SIG-M5 treated with dmso at 0.1 percent for 504 hours (cell line): ENCODE results near the gene XYLT1.
A peak's percentile ranks its signal among the peaks of the same experiment; 100 is the strongest.

Experiments used
- DNase-seq: peaks from one replicate; lab custom pipeline; 2025; ENCODE audit not compliant: unreplicated experiment; lab: John Stamatoyannopoulos, UW

XYLT1 gene

DNA sequence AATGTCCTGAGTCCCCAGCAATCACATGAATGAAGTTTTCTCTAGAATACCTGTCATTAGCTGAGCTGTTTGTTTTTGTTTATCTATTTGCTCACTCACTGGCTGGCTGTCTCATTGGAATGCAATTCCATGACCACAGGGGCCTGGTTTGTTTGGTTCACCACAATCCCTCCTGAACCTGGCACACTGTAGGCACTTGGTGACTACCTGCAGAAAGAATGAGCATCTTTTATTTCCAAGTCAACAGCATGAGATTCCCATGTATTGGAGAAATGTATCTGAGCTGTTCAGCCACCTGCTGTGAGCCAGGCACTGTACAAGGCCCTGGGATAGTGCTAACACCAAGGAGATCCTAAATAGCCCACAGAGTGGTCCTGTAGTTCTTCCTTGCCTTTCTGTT is 345.1 kb downstream of the XYLT1 start:
- DNase-seq = no peak

DNA sequence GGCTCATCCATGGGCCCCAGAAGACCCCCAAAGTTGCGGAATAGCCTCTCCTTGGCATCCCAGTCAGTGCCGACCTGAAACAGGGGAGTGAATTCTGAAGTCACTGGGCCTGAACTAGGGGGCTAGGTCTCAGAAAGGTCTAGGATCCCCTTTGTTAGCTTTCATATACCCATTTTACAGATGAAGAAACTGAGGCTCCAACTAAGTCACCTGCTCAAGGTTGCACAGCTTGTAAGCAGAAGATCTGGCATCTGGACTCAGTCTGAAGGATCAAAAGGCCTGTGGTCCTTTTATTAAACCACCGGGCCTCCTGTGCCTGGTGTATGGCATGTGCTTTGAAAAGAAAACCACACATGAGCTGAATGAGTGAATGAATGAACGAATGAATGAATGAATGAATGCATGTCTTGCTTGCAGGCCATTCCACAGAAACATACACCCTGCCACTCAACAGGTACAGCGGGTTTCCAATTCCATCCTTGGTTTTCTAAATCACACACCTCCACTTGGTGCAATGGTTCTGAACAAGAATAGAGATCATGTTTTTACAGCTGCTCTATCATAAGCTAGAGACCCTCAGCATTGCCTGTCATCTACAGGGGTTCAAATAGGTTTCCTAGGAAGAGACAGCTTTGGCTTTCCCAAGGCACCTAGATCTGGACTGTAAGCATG is 352.7 kb downstream of the XYLT1 start:
- no peak for DNase-seq

DNA sequence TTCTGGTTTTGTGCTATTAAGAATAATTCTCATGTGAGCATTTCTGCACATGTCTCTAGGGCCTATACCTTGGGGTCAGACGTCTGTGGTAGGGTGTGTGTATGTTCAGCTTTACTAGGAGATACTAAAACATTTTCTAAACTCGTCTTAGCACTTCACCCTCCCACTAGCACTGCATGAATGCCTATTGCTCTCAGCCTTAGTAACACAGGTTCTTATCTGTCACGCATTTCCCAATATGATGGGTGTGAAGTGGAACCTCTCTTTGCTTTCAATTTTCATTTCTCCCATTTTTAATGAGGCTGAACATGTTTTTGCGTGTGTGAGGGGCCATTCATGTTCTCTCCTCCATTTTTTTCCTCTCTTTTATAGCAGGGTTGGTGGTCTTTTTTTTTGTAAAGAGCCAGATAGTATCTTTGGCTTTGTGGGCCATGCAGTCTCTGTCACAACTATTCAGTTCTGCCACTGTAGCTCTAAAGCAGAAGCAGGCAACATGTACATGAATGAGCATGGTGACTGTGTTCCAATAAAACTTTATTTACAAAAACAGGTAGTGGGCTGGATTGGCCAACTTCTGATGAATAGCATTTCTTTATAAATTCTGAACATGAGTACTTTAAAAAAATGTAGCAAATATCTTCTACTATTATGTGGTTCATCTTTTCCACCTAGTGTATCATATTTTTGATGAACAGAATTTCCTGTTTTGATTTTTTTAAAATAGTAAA is 354.0 kb downstream of the XYLT1 start:
- no peak for DNase-seq

DNA sequence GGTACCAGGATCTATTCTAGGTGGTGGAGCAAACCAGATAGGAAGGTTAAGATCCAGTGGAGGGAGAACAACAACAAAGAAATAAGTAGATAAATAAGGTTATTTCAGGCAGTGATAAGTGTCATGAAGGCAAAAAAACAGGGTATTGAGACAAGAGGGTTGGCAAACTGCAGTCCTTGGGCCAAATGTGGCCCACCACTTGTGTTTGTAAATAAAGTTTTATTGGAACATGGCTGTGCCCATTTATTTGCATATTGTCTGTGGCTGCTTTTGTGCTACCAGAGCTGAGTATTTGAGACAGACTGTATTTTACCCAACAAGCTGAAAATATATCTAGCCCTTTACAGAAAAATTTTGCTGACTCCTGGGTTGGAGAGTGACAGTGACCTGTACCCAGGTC is 361.3 kb downstream of the XYLT1 start:
- no peak for DNase-seq

DNA sequence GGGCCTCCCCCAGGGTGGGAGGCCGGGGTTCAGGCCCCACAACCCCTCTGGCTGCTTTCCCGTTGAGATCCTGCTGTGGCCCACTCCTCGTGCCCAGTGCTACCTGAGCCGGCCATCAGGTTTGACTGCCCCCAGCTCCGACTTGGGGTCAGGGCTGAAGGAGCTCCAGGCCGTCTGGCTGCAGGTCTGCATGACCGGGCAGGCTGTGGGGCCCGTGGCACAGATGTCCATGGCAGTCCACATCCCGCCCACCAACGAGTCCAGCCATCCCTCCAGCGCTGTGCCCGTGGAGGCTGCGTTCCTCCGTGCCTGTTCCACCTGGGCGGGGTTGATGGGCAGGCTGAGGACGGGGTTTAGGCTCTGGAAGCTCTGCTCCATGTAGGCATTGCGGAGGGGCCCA is 362.2 kb downstream of the XYLT1 start:
- no peak for DNase-seq

DNA sequence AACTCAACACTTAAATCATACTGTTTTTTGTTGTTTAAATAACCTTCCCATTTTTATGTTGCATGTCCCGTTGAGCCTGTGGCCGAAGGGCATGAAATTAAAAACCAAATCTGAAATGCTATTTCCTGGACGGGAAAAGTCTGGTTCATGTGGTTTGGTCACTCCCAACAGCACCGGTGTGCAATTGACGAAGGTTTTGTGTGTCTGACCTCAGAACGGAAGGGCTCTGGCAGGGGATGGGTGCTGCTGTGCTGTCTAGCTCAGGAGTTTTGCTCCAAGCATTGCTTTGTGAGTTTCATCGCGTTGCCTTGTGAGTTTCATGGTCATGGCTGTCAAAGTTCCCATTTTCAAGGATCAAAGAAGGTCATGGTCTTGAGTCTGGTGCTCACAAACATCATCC is 363.3 kb downstream of the XYLT1 start:
- no peak for DNase-seq

DNA sequence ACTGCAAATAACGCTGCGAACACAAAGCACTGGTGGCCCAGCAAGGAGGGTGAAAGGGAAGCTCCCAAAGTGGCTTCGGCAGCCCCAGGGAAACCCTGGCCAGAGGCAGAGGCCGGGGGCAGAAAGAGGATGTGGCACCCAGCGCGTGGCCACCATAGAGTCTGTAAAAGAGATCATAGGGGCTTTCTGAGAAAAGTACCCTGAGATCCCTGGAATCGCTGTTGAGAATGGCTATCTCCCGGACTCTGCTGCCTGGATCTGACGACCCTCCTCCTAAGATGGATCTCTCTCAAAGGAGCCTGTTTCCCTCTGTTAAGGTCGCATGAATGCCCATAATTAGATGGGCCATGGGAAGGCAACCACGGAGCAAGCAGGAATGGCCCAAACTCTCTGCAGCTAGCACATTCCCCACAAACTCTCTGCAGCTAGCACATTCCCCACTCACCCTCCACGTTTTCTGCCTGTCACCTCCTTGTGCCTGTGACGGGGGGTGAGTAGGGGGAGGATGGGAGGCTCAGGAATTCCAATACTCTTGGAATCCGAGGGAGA is 364.4 kb downstream of the XYLT1 start:
- DNase-seq = no peak

DNA sequence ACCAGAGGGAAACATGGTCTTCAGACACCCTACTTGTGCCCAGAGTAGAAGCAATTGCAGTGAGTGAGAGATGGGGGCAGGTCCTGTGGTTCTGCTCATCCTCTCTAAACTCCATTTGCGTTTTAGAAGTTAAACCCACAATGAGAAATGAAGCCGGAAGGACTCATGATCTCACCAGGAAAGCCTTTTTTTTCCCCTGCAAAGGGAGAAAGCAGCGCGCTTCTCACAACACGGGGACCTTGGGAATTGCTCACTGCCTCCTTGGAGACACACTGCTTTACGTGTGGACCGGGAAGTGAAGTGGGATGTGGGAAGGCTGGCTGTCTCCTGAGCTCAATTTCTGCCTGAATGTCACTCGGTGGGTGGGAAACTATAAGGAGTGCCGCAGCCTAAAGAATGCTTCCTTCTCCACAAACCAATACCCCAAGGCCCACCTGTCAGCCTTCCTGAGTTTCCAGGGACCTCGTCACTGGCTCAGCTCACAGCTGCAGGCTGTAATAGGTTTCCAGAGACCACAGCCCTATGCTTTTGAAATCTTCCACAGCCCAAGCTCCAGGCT is 365.4 kb downstream of the XYLT1 start:
- no peak for DNase-seq

DNA sequence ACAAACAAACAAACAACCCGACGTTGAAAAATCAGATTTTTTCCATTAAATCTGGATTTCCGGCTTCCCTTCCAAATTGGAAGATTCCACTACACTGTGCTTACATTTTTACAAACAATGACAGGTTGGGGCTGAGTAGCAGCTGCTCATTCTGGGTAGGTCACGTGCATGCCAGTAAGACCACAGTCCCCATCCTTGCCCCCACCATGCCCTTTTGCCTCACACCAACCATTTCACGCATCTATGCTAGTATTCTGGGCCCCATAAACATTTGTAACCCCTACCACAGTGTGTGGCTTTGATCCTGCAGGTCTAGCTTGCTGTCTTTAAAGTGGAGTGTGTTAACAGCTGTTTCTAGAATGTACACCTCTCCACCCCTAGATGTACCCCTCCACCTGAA is 366.1 kb downstream of the XYLT1 start:
- DNase-seq = no peak

DNA sequence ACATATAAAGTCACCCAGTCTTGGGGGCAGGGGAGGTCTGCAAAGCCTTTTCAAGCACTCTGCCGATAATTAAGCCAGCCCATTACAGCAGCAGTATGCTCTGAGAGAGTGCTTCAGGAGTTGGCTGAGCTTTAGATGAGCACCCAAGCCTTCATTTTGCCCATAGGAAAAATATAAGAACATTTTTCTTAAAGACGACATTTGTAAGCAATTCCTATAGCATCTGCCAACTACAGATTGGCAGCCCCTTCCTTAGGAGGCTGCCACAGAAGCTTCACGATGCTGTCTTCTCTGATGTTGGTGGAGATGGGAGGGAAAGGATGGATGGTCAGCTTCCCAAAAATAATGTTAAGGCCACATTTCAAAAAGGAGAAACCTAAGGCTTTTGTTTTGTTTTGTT is 367.5 kb downstream of the XYLT1 start:
- no peak for DNase-seq

DNA sequence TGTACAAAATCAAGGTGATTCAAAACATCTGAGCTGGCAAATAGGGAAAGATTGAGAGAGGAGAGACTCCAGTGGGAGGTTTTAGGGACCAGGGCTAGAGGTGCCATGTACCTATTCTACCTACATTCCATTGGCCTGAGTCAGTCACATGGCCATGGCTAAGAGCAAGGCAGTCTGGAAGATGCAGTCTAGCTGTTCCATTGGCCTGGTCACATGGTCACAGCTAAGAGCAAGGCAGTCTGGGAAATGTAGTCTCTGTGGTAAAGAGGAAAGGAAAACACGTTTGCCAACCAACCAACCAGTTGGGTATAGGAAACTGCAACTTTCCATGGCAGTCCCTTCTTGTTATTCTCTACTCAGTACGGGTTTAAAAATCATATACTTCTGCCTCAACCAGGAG is 369.1 kb downstream of the XYLT1 start:
- peak; percentile 10 for DNase-seq

DNA sequence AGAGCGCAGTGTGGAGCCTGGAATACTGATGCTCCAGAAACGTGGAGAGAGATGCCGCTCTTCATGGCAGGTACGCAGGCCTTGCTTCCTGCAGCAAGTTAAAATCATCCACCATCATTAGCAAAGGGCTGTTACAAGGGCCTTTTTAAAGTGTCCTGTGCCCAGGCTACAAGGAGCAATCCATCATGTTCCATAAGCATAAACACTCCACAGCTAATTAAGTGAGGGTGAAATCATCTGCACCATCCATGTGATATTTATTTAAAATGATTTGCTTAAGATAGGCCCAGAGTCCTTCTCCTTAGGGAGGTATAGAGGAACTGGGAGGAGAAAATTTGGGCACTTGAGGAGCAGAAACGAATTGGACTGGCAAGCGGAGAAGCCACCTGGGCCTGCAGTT is 372.1 kb downstream of the XYLT1 start:
- DNase-seq = no peak

DNA sequence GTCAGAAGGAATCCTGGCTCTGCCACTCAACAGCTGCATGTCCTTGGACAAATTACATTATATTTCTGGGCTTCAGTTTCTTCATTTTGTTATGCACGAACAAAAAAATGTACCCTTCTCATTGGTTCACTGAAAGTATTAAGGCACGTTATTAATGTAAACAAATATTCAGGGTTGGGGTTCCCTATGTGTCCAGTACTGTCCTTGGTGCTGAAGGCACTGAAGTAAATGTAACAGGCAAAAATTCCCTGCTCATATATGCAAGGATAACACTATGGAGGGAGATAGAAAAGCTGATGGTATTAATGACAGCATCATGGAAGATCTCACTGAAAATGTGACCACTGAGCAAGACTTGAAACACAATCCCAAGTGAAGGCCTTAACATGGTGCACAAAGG is 386.6 kb downstream of the XYLT1 start:
- no peak for DNase-seq

DNA sequence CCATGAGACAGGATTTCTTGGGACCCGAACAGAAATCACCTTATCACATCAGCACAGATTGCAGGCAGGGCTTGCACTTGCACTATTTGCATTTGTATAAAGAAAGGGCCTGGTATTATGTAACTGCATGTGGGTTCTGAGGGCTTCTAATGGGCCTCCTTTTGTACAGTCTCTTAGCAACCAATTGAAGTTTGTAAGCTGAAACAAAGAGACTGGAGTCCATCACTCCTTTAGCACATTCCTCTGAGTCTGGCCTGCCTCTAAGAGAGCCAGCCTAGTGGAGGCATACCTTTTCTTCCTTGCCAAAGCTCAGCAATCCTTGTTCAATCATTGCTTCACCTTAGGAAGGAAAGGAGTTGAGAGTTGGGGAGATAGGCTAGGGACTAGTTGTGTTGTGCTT is 387.1 kb downstream of the XYLT1 start:
- no peak for DNase-seq

DNA sequence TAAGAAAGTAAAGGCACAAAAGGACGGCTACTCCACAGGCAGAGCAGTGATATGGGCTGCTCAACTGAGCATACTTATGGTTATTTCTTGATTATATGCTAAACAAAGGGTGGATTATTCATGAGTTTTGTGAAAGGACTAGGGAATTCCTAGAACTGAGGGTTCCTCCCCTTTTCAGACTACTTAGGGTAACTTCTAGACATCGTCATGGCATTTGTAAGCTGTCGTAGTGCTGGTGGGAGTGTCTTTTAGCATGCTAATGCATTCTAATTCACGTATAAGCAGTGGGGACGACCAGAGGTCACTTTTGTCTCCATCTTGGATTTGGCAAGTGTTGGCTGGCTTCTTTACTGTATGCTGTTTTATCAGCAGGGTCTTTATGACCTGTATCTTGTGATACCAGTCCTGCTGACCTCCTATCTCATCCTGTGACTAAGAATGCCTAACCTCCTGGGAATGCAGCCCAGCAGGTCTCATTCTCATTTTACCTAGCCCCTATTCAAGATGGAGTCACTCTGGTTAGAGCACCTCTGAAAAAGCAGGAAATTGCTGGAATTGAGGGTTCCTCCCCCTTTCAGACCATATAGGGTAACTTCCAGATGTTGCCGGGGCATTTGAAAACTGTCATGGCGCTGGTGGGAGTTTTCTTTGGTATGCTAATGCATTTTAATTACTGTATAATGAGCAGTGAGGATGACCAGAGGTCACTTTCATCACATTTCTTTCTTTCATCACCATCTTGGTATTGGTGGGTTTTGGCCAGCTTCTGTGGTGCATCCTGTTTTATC is 388.5 kb downstream of the XYLT1 start:
- no peak for DNase-seq

DNA sequence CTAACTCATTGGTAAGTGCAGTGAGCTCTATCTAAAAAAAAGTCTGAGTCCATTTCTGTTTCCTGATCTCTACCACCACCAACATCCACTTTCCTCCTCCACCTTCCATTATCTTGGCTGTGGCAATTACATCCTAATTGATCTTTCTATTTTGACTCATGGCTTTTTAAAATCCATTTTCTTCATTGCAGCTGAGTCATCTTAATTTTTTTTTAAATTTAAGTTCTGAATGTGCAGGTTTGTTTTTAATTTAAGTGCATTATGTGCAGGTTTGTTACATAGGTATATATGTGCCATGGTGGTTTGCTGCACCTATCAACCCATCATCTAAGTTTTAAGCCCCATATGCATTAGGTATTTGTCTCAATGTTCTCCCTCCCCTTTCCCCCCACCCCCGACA is 390.7 kb downstream of the XYLT1 start:
- no peak for DNase-seq

DNA sequence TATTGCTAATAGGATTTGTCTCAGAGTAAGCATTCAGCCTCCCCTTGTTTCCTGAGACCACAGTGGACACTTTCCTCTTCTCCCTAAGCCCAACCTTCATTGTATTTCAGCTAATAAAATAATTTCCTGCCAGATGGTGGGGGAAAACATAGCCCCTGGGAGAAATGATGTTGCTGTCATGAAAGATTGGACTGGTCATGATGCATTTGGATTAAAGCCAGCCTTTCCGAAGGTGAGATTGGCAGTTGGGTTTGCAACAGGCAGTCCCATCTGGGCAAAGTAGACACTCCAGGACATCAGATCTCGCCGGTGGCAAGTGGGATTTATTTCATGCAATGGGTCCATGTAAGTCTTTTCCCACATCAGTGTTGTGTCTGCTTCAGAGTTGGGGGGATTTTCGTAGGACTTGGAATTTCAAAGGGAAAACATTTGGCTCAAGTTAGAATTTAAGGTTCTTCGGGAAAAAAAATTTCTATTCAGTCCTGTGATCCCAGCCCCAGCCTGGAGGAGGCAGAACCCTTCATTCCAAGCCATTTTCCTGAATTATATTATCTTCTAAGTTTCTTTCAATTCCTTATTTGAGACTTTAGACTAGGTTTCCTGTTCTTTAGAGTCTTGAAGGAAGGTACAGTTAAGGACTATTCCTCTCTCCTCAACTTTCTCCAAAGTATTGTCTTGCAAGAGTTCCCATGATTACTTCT is 391.7 kb downstream of the XYLT1 start:
- no peak for DNase-seq

DNA sequence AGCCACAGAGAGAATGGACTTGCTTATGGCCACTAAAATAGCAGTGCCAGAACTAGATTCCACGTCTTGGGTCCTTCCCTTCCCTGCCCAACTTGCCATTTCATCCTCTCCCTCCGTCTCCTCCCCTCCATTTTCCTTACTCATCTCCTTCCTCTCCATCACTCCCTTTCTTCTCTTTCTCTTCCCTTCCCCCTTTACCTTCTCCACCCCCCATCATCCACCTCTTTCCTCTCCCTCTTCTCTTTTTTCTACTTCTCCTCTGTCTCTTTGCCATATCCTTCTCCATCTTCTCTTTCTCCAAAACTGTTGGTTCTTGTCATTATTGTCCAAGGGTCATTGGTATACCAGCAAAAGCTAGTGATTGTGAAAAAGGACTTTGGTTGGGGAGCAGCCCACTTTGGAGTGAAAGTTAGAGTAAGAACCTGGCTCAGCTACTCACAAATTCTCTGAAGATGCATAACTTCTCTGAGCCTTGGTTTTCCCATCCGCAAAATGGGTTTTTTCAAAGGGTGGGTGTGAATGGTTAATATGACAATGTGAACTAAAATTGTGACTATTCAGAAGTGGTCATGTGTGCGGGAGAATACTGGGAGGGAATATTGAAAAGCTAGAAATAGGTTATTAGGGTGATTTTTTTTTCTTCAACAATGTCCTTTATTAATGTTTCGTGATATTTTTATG is 393.8 kb downstream of the XYLT1 start:
- DNase-seq = no peak

DNA sequence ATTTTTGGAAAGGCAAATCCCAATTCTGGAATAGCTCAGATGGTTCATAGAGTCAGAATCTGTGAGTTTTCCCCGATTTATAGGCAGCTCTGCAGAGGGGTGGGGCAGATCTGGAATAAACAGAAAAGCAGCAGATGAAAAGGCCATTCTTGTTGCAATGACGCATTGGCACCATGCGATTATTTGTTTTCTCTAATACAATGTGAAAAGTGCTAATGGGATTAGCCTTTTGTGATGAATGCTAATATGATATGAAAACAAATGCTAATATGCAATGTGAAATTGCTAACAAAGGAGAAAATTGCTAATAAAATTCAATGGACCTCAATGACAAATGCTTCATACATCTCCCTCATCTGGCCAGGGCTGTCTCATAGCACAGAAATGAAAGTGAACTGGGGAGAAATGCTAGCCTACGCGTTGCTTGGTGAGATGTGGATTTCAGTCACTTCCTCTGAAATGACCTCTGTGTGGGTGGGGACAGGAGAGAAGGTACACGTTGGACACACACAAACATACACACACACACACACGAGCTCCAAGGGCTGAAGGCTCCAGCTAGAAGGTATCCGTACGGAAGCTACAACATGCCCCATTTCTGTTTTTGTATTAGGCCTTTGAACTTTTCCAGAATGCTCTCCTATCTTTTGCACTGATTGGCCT is 394.5 kb downstream of the XYLT1 start:
- no peak for DNase-seq

DNA sequence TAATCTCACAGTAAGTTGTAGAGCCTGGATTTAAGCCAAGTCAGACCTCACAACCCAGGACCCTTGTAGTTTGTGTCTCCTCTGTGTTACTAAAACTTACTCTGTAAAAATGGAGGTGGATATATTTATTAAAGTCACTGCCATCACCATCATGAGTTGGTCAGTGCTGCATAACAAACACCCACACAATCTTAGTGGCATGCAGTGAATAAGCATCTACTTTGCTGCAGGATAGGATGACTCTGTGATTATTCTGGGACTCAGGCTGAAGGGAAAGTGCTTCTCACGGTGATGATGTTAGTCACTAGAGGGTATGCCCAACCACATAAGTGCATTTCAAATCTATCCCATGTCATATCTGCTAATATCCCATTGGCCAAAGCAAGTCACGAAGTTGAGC is 398.7 kb downstream of the XYLT1 start:
- DNase-seq = no peak
